Lung (tissue), 12 donors: ENCODE data around the gene MPZL2. TPM values are rescaled to one million over a fixed set of nuclear protein-coding genes. Genes with fewer than 3 reads are reported as not detected.

Source experiments
- ATAC-seq: fragments of 200-7000 bp; cut with Tn5 transposase; one replicate; pipeline ENCODE4 v1.9.1; 2020; ENCODE audit warnings: moderate number of reproducible peaks; ENCODE audit not compliant: insufficient read depth, low FRiP score
- DNase-seq, 3 donors: peaks; one replicate each; pipeline ENCODE4 v3.0.0-alpha.2; 2013 to 2017
- H3K27ac ChIP-seq, 2 donors: one replicate each; pipeline ENCODE4 v1.5.1; 2013; ENCODE audit warnings: mild to moderate bottlenecking in 2 of 2, moderate library complexity in 2 of 2, control low read depth in 1 of 2, inconsistent platforms in 1 of 2, low read depth in 1 of 2, low read length in 1 of 2
- H3K27me3 ChIP-seq, 3 donors: one replicate each; pipeline ENCODE4 v1.5.1; 2013; ENCODE audit warnings: low read length in 2 of 3; ENCODE audit not compliant: control insufficient read depth in 3 of 3, insufficient read depth in 3 of 3
- H3K36me3 ChIP-seq, 4 donors: one replicate each; pipeline ENCODE4 v1.5.1; 2013; ENCODE audit warnings: low read length in 4 of 4, mild to moderate bottlenecking in 1 of 4, moderate library complexity in 1 of 4; ENCODE audit not compliant: control insufficient read depth in 4 of 4, insufficient read depth in 4 of 4
- H3K4me1 ChIP-seq, 5 donors: one replicate each; pipeline ENCODE4 v1.5.1; 2013; ENCODE audit warnings: low read length in 5 of 5, mild to moderate bottlenecking in 2 of 5, moderate library complexity in 1 of 5; ENCODE audit not compliant: control insufficient read depth in 5 of 5, insufficient read depth in 5 of 5
- H3K4me3 ChIP-seq: one replicate; pipeline ENCODE4 v1.5.1; 2013; ENCODE audit warnings: mild to moderate bottlenecking, control low read depth, moderate library complexity
- H3K9ac ChIP-seq, 2 donors: one replicate each; pipeline ENCODE4 v1.5.1; 2013; ENCODE audit warnings: low read length in 2 of 2, control low read depth in 1 of 2; ENCODE audit not compliant: insufficient read depth in 1 of 2
- H3K9me3 ChIP-seq, 4 donors: one replicate each; pipeline ENCODE4 v1.5.1; 2013; ENCODE audit warnings: low read length in 3 of 4, mild to moderate bottlenecking in 1 of 4, moderate library complexity in 1 of 4; ENCODE audit not compliant: control insufficient read depth in 4 of 4, insufficient read depth in 3 of 4
- WGBS, 2 donors: extraction: QIAGEN DNeasy Blood & Tissue Kit; methylation state at CpG; one replicate each; pipeline ENCODE4 v1.1.7; 2013; 5-methylcytosine and 5-hydroxymethylcytosine counted together
- polyA plus RNA-seq, 2 donors: library from polyadenylated mRNA; stranded (reverse); fragments of 200-250 nt; gene quantifications; one replicate each; pipeline ENCODE4 v1.2.1, GENCODE V29; 2013
- total RNA-seq, 2 donors: library from RNA; depleted of rRNA in 1 of 2; stranded (reverse); fragments of >200 nt in 1 of 2; gene quantifications; one replicate each; pipeline ENCODE4 v1.2.1, GENCODE V29; 2014 to 2021
- TF ChIP-seq, protein P1 (sequence below): IDR thresholded peaks from 2 replicates; pipeline ENCODE4 v1.5.1; 2012; ENCODE audit warnings: mild to moderate bottlenecking; ENCODE audit errors: control extremely low read depth, extremely low read depth
- donor health status: control.
- donor health status: control.
- donor health status: Bipolar disorder and iron deficiency.
- donor health status: healthy.
- donor health status: DM: yes; HTN: yes; CAD: no.

Gene MPZL2
- total and polyA plus RNA-seq, 4 donors = 87.2 to 143 (median 118) TPM

DNA sequence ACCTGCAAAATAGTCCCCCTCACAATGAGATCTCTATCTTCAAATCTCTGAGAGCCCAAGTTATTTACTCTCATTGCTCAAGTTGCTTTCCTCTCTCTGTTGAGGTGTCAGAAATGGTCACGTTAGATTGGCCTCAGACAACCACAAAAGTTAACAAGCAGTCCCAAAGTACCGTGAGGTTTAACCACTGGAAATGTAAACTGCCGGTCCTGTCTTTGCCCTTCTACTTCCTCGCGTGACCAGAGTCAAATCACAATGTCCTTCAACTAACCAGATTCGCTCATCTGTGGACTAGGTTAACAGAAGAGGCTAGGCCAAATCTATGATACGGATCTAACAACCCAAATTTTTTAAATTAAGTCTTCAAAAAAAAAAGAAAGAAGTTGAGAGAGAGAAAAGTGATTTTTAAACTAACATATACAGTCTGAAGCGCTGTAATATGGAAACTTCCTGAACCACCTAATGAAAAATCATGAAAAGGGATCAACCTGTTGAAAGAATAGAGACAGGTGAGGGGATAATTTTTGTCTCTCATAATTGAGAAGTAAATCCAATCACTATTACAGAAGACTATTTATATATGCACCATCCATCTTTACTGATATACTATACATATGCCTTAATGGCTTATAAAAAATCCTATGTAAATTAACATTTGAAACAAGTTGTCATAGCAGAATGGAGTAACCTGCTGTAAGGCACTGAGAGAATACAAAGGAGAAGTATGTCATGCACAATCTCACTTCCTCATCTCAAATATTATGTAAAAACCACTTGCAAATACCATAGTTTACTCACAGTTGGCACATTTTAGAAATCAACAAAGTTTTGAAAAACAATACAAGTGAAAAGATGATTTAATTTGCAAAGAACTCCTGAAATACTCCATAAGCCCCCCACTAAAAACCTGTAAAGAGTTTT lies 36.0 kb downstream of the MPZL2 start:
- TF ChIP-seq, protein P1, sequence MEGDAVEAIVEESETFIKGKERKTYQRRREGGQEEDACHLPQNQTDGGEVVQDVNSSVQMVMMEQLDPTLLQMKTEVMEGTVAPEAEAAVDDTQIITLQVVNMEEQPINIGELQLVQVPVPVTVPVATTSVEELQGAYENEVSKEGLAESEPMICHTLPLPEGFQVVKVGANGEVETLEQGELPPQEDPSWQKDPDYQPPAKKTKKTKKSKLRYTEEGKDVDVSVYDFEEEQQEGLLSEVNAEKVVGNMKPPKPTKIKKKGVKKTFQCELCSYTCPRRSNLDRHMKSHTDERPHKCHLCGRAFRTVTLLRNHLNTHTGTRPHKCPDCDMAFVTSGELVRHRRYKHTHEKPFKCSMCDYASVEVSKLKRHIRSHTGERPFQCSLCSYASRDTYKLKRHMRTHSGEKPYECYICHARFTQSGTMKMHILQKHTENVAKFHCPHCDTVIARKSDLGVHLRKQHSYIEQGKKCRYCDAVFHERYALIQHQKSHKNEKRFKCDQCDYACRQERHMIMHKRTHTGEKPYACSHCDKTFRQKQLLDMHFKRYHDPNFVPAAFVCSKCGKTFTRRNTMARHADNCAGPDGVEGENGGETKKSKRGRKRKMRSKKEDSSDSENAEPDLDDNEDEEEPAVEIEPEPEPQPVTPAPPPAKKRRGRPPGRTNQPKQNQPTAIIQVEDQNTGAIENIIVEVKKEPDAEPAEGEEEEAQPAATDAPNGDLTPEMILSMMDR = no peak
- H3K27me3 ChIP-seq = peaks cover 0 to 4% (median 3%) of the 10 kb centered on the region in 3 donors
- no peak overlapping the region for H3K9ac ChIP-seq
- ATAC-seq (no peak), DNase-seq (no peak)
- WGBS, 2 donors = 56 to 68% methylated on average over 8 of the region's 8 CpGs
- H3K27ac ChIP-seq = peak overlapping the region in 1 of 2 donors; percentile 74
- no peak overlapping the region for H3K4me3 ChIP-seq
- H3K4me1 ChIP-seq = no peaks in the 10 kb centered on the region
- H3K36me3 ChIP-seq = peaks cover 0 to 4% (median 0%) of the 10 kb centered on the region in 4 donors
- H3K9me3 ChIP-seq = no peaks in the 10 kb centered on the region

- no peaks in the 10 kb centered on the region for H3K4me1 ChIP-seq
- no peak overlapping the region for H3K4me3 ChIP-seq
- peaks cover 0 to 8% (median 5%) of the 10 kb centered on the region in 3 donors for H3K27me3 ChIP-seq
- no peaks in the 10 kb centered on the region for H3K9me3 ChIP-seq
- 27 to 51% methylated on average over 2 of the region's 2 CpGs for WGBS, 2 donors
- TF ChIP-seq, protein P1 = no peak
- no peak overlapping the region for H3K27ac ChIP-seq
- H3K9ac ChIP-seq = no peak overlapping the region
- DNase-seq (no peak), ATAC-seq (no peak)
- H3K36me3 ChIP-seq = peaks cover 0 to 4% (median 0%) of the 10 kb centered on the region in 4 donors
Observed at GRCh38 chr11:118226781-118227180, 37.3 kb downstream of the MPZL2 start.

GRCh38 chr11:118226296-118226695 lies 37.8 kb downstream of the MPZL2 start:
- H3K9ac ChIP-seq = no peak overlapping the region
- WGBS, 2 donors = 34 to 60% methylated on average over 7 of the region's 7 CpGs
- no peaks in the 10 kb centered on the region for H3K4me1 ChIP-seq
- H3K27me3 ChIP-seq = peaks cover 0 to 8% (median 8%) of the 10 kb centered on the region in 3 donors
- H3K9me3 ChIP-seq = no peaks in the 10 kb centered on the region
- ATAC-seq (no peak), DNase-seq (no peak)
- H3K36me3 ChIP-seq = peaks cover 0 to 4% (median 0%) of the 10 kb centered on the region in 4 donors
- TF ChIP-seq, protein P1 = no peak
- H3K4me3 ChIP-seq = no peak overlapping the region
- H3K27ac ChIP-seq = no peak overlapping the region
